Sigmoid colon (tissue), 4 donors: Measurements from ENCODE around the gene SYPL2.

Experiments used
- EP300 ChIP-seq, 4 donors: sonication (generic); formaldehyde crosslinking; IDR thresholded peaks; one replicate each; pipeline ENCODE4 v1.6.1; 2017; ENCODE audit warnings: antibody characterized with exemption in 4 of 4
- POLR2A ChIP-seq, 2 donors: fragments of 450-650 bp; IDR thresholded peaks; one replicate each; pipeline ENCODE4 v1.6.1; 2016; ENCODE audit warnings: antibody characterized with exemption in 2 of 2, mild to moderate bottlenecking in 2 of 2, moderate library complexity in 2 of 2
- POLR2AphosphoS5 ChIP-seq, 4 donors: sonication (generic); formaldehyde crosslinking; IDR thresholded peaks; one replicate each; pipeline ENCODE4 v1.6.1; 2017; ENCODE audit warnings: antibody characterized with exemption in 4 of 4
- TF ChIP-seq, protein P1 (sequence below), 4 experiments: fragments of 450-650 bp in 3 of 4; fragments of 200-600 bp in 1 of 4; IDR thresholded peaks; one replicate each; pipeline ENCODE4 v1.5.1; 2016 to 2019; ENCODE audit warnings: antibody characterized with exemption in 4 of 4, mild to moderate bottlenecking in 3 of 4, moderate library complexity in 2 of 4

DNA sequence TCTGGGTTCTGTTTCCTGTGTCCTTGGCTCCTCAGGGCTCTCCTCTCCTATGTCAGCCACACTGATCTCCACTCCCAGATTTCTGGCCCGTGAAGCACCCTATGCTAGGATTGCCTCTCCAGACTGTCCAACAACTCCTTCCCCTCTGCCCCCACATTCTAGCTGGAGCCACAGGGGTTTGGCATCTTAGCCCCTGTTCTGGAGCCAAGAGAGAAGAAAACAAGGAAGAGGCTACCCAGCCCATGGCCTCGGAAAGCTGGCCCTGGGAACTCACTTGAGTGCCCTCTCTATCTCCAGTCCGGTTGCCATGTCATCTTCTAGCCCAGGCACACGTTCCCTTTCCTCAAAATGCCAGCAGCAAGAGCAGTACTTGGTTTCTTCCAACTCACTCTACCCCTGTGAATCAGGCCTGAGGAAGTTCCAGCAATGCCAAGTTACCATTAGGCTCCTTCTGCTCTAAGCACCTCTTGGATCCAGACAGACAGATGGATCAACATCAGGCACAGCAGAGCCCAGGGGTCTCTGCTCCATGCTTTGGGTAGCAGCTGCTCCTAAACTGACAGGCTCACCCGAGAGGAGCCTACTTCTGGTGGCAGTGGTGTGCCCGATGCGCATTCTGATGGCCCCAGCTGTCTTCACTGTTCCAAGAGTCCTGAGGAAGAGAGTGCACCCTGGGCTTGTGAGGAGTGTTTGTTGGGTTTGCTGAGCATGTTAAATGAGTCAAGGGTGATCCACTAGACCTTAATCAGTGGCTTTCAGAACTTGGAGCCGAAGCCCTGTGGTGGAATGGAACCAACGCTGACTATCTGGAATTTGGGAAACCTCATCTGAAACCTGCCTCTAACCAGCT is 61.7 kb downstream of the SYPL2 start:
- TF ChIP-seq, protein P1, sequence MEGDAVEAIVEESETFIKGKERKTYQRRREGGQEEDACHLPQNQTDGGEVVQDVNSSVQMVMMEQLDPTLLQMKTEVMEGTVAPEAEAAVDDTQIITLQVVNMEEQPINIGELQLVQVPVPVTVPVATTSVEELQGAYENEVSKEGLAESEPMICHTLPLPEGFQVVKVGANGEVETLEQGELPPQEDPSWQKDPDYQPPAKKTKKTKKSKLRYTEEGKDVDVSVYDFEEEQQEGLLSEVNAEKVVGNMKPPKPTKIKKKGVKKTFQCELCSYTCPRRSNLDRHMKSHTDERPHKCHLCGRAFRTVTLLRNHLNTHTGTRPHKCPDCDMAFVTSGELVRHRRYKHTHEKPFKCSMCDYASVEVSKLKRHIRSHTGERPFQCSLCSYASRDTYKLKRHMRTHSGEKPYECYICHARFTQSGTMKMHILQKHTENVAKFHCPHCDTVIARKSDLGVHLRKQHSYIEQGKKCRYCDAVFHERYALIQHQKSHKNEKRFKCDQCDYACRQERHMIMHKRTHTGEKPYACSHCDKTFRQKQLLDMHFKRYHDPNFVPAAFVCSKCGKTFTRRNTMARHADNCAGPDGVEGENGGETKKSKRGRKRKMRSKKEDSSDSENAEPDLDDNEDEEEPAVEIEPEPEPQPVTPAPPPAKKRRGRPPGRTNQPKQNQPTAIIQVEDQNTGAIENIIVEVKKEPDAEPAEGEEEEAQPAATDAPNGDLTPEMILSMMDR (IDR thresholded peaks at IDR 0.05) = no peak
- TF ChIP-seq POLR2A (IDR thresholded peaks at IDR 0.05) (no peak), POLR2AphosphoS5 (IDR thresholded peaks at IDR 0.05) (no peak), EP300 (IDR thresholded peaks at IDR 0.05) (no peak)
